Measurements from ENCODE around the gene CNKSR3. TPM values are rescaled to one million over a fixed set of nuclear protein-coding genes. Genes with fewer than 3 reads are reported as not detected.

CNKSR3 gene
- total and polyA plus RNA-seq, 8 donors: 1.2 to 40.0 (median 6.2) TPM

DNA sequence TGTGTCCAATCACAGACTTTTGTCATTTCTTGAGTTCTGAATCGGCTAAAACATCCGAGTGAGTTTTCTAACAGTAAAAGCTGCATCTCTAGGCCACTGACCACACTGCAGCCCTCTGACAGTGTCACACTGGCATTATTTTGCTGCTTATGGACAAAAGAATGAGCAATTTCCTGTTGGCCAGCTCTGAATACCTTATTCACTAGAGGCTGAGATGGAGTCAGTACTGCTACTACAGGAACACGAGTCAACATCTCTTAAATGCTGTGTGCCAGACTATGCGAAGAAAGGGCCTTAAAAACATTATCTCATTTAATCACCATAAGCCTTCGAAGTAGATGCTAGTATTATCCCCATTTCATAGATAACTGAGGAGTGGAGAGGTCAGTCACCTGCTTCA lies 111.4 kb downstream of the CNKSR3 start:
- no peaks in the 10 kb centered on the region for H3K27me3 ChIP-seq
- WGBS, 5 donors: 81 to 93% (median 89%) methylated on average over 5 of the region's 5 CpGs
- intact Hi-C loops (cut with DNase I; ENCODE audit: low total_unique reads): no loop called here
- DNase-seq: no peak
- H3K4me3 ChIP-seq: no peak overlapping the region
- peaks cover 0 to 10% (median 4%) of the 10 kb centered on the region in 4 donors for H3K4me1 ChIP-seq
- TF ChIP-seq POLR2AphosphoS5 (IDR thresholded peaks at IDR 0.05) (no peak), EP300 (IDR thresholded peaks at IDR 0.05) (no peak), POLR2A (IDR thresholded peaks at IDR 0.05) (no peak)
- TF ChIP-seq, protein P1, sequence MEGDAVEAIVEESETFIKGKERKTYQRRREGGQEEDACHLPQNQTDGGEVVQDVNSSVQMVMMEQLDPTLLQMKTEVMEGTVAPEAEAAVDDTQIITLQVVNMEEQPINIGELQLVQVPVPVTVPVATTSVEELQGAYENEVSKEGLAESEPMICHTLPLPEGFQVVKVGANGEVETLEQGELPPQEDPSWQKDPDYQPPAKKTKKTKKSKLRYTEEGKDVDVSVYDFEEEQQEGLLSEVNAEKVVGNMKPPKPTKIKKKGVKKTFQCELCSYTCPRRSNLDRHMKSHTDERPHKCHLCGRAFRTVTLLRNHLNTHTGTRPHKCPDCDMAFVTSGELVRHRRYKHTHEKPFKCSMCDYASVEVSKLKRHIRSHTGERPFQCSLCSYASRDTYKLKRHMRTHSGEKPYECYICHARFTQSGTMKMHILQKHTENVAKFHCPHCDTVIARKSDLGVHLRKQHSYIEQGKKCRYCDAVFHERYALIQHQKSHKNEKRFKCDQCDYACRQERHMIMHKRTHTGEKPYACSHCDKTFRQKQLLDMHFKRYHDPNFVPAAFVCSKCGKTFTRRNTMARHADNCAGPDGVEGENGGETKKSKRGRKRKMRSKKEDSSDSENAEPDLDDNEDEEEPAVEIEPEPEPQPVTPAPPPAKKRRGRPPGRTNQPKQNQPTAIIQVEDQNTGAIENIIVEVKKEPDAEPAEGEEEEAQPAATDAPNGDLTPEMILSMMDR (IDR thresholded peaks at IDR 0.05): no peak
- H3K9me3 ChIP-seq: no peaks in the 10 kb centered on the region
- H3K36me3 ChIP-seq: peaks cover 0 to 21% (median 9%) of the 10 kb centered on the region in 4 donors
- no peak overlapping the region for H3K27ac ChIP-seq

GRCh38 chr6:154397491-154398195 lies 112.8 kb downstream of the CNKSR3 start:
- TF ChIP-seq POLR2A (IDR thresholded peaks at IDR 0.05) (no peak), EP300 (IDR thresholded peaks at IDR 0.05) (no peak), POLR2AphosphoS5 (IDR thresholded peaks at IDR 0.05) (no peak)
- TF ChIP-seq, protein P1 (IDR thresholded peaks at IDR 0.05): no peak
- no peak overlapping the region for H3K4me3 ChIP-seq
- H3K27me3 ChIP-seq: no peaks in the 10 kb centered on the region
- no peaks in the 10 kb centered on the region for H3K9me3 ChIP-seq
- no peaks in the 10 kb centered on the region for H3K4me1 ChIP-seq
- WGBS, 5 donors: 92 to 97% (median 93%) methylated on average over 9 of the region's 9 CpGs
- intact Hi-C loops (cut with DNase I; ENCODE audit: low total_unique reads): no loop called here
- H3K27ac ChIP-seq: no peak overlapping the region
- no peak for DNase-seq
- peaks cover 0 to 21% (median 9%) of the 10 kb centered on the region in 4 donors for H3K36me3 ChIP-seq

- DNase-seq: no peak
- 90 to 96% (median 93%) methylated on average over 6 of the region's 6 CpGs for WGBS, 5 donors
Observed at GRCh38 chr6:154395878-154396277, 114.6 kb downstream of the CNKSR3 start.

GRCh38 chr6:154395316-154395715 lies 115.2 kb downstream of the CNKSR3 start:
- intact Hi-C loops (cut with DNase I; ENCODE audit: low total_unique reads): no loop called here
- TF ChIP-seq, protein P1 (IDR thresholded peaks at IDR 0.05): no peak
- TF ChIP-seq EP300 (IDR thresholded peaks at IDR 0.05) (no peak), POLR2A (IDR thresholded peaks at IDR 0.05) (no peak), POLR2AphosphoS5 (IDR thresholded peaks at IDR 0.05) (no peak)
- Histone ChIP-seq H3K27ac (no peak overlapping the region), H3K4me1 (no peaks in the 10 kb centered on the region), H3K4me3 (no peak overlapping the region), H3K36me3 (peaks cover 0 to 6% (median 0%) of the 10 kb centered on the region in 4 donors), H3K9me3 (no peaks in the 10 kb centered on the region), H3K27me3 (no peaks in the 10 kb centered on the region)
- no peak for DNase-seq

More at GRCh38 chr6:154395878-154396277, 114.6 kb downstream of the CNKSR3 start:
- intact Hi-C loops (cut with DNase I; ENCODE audit: low total_unique reads): no loop called here
- TF ChIP-seq POLR2A (IDR thresholded peaks at IDR 0.05) (no peak), POLR2AphosphoS5 (IDR thresholded peaks at IDR 0.05) (no peak), EP300 (IDR thresholded peaks at IDR 0.05) (no peak)
- TF ChIP-seq, protein P1 (IDR thresholded peaks at IDR 0.05): no peak
- Histone ChIP-seq H3K27me3 (no peaks in the 10 kb centered on the region), H3K27ac (no peak overlapping the region), H3K4me1 (no peaks in the 10 kb centered on the region), H3K9me3 (no peaks in the 10 kb centered on the region), H3K4me3 (no peak overlapping the region), H3K36me3 (peaks cover 0 to 8% (median under 1%) of the 10 kb centered on the region in 4 donors)
